CD4-positive, alpha-beta T cell treated with Interleukin-15 for 1 hour (primary cell): Measurements from ENCODE around the gene KIF19.

Source experiments
- DNase-seq: peaks from one replicate; pipeline ENCODE4 v3.0.0-alpha.2; 2020

KIF19 gene

GRCh38 chr17:74305865-74306654, 20.0 kb upstream of the KIF19 start:
- no peak for DNase-seq

GRCh38 chr17:74307984-74308773, 17.8 kb upstream of the KIF19 start:
- DNase-seq = no peak

- DNase-seq = no peak
Observed at GRCh38 chr17:74309902-74310301, 16.1 kb upstream of the KIF19 start.

- no peak for DNase-seq
Observed at GRCh38 chr17:74314877-74315276, 11.1 kb upstream of the KIF19 start.

- DNase-seq = no peak
Observed at GRCh38 chr17:74316220-74316619, 9.8 kb upstream of the KIF19 start.

- DNase-seq = no peak
Observed at GRCh38 chr17:74317071-74317470, 9.0 kb upstream of the KIF19 start.

- DNase-seq = no peak
Observed at GRCh38 chr17:74318391-74318790, 7.6 kb upstream of the KIF19 start.

- DNase-seq = no peak
Observed at GRCh38 chr17:74324521-74324920, 1.5 kb upstream of the KIF19 start.

- no peak for DNase-seq
Observed at GRCh38 chr17:74325376-74325742, 667 bp upstream of the KIF19 start.

GRCh38 chr17:74326506-74326905, 480 bp downstream of the KIF19 start:
- DNase-seq = no peak

GRCh38 chr17:74328487-74328886, 2.5 kb downstream of the KIF19 start:
- no peak for DNase-seq

- DNase-seq = no peak
Observed at GRCh38 chr17:74329378-74329777, 3.4 kb downstream of the KIF19 start.

- DNase-seq = no peak
Observed at GRCh38 chr17:74330446-74330845, 4.4 kb downstream of the KIF19 start.

GRCh38 chr17:74332017-74332650, 6.1 kb downstream of the KIF19 start:
- no peak for DNase-seq

- DNase-seq = no peak
Observed at GRCh38 chr17:74332763-74333283, 6.8 kb downstream of the KIF19 start.

GRCh38 chr17:74334393-74335039, 8.5 kb downstream of the KIF19 start:
- no peak for DNase-seq

- no peak for DNase-seq
Observed at GRCh38 chr17:74335529-74336062, 9.6 kb downstream of the KIF19 start.

GRCh38 chr17:74336307-74336706, 10.3 kb downstream of the KIF19 start:
- no peak for DNase-seq

GRCh38 chr17:74337834-74338500, 11.9 kb downstream of the KIF19 start:
- DNase-seq = no peak

GRCh38 chr17:74339537-74340195, 13.6 kb downstream of the KIF19 start:
- DNase-seq = no peak

GRCh38 chr17:74340470-74341023, 14.5 kb downstream of the KIF19 start:
- DNase-seq = no peak
